Uterine smooth muscle cell (primary cell): Measurements from ENCODE around the gene CEBPA. TPM values are rescaled to one million over a fixed set of nuclear protein-coding genes. Genes with fewer than 3 reads are reported as not detected.

Experiments used
- total RNA-seq: library from RNA; depleted of rRNA; stranded (reverse); fragments of >200 nt; gene quantifications from 2 replicates; pipeline ENCODE4 v1.2.3, GENCODE V29; 2014

The CEBPA gene
- 0.11 and 0.25 TPM in 2 replicates for total RNA-seq

GRCh38 chr19:33302175-33302973 lies at the start of gene CEBPA:
TSS of gene CEBPA (minus strand) at chr19:33302534. CDS start at chr19:33302414, 120 bp downstream.

Other genes with a start within 250 kb of the CEBPA start
- 2.0 and 3.5 TPM in 2 replicates for gene RHPN2, start 237.6 kb downstream of the CEBPA start, total RNA-seq
- 7.1 and 7.7 TPM in 2 replicates for gene GPATCH1, start 221.4 kb downstream of the CEBPA start, total RNA-seq
- gene WDR88, start 170.4 kb downstream of the CEBPA start, total RNA-seq: not detected in 2 replicates
- 22.6 and 35.2 TPM in 2 replicates for gene LRP3, start 108.2 kb downstream of the CEBPA start, total RNA-seq
- gene SLC7A10, start 76.7 kb downstream of the CEBPA start, total RNA-seq: not detected in 2 replicates
- gene CEBPG, start 71.2 kb upstream of the CEBPA start, total RNA-seq: 45.9 and 63.0 TPM in 2 replicates
- gene PEPD, start 219.3 kb upstream of the CEBPA start, total RNA-seq: 52.9 and 77.0 TPM in 2 replicates